IPS-20b (cell line): ENCODE results near the gene LYPD6B.
"Not testable (repeated sequence)": the region's sequence is repeated elsewhere in the genome, so short reads cannot be mapped to it uniquely, and the experiment has no call there.

ENCODE experiments used
- H3K27ac ChIP-seq: one replicate; pipeline ENCODE4 v1.5.1; 2013; ENCODE audit warnings: low read length
- H3K27me3 ChIP-seq: 2 replicates; pipeline ENCODE4 v1.6.1; 2013; ENCODE audit warnings: mild to moderate bottlenecking, low read length, inconsistent platforms; ENCODE audit not compliant: insufficient read depth
- H3K36me3 ChIP-seq: 2 replicates; pipeline ENCODE4 v1.6.1; 2013; ENCODE audit warnings: low read depth, mild to moderate bottlenecking, inconsistent platforms, low read length, moderate library complexity; ENCODE audit not compliant: insufficient read depth
- H3K4me1 ChIP-seq: 2 replicates; pipeline ENCODE4 v1.6.1; 2013; ENCODE audit warnings: mild to moderate bottlenecking, control low read depth, inconsistent platforms, low read length, moderate library complexity; ENCODE audit not compliant: insufficient read depth
- H3K4me3 ChIP-seq: 2 replicates; pipeline ENCODE4 v1.5.1; 2013; ENCODE audit warnings: mild to moderate bottlenecking, low read length, inconsistent platforms
- H3K9ac ChIP-seq: 2 replicates; pipeline ENCODE4 v1.6.1; 2013; ENCODE audit warnings: low read depth, mild to moderate bottlenecking, inconsistent platforms, low read length, moderate library complexity
- H3K9me3 ChIP-seq: 2 replicates; pipeline ENCODE4 v1.6.1; 2013; ENCODE audit warnings: mild to moderate bottlenecking, low read depth, low read length, inconsistent platforms; ENCODE audit not compliant: insufficient read depth

LYPD6B gene

GRCh38 chr2:149226790-149227189 is 188.3 kb downstream of the LYPD6B start:
- peaks cover 11% of the 10 kb centered on the region for H3K4me1 ChIP-seq
- H3K27me3 ChIP-seq: no peaks in the 10 kb centered on the region
- no peak overlapping the region for H3K27ac ChIP-seq
- H3K4me3 ChIP-seq: no peak overlapping the region
- H3K36me3 ChIP-seq: no peaks in the 10 kb centered on the region
- H3K9ac ChIP-seq: no peak overlapping the region
- H3K9me3 ChIP-seq: no peaks in the 10 kb centered on the region

- Histone ChIP-seq H3K27me3 (no peaks in the 10 kb centered on the region), H3K36me3 (no peaks in the 10 kb centered on the region), H3K4me1 (no peaks in the 10 kb centered on the region), H3K4me3 (no peak overlapping the region), H3K9ac (no peak overlapping the region), H3K27ac (no peak overlapping the region), H3K9me3 (no peaks in the 10 kb centered on the region)
Observed at GRCh38 chr2:149235816-149236375, 197.4 kb downstream of the LYPD6B start.

- Histone ChIP-seq H3K4me3 (no peak overlapping the region), H3K9me3 (no peaks in the 10 kb centered on the region), H3K27ac (no peak overlapping the region), H3K9ac (no peak overlapping the region), H3K36me3 (no peaks in the 10 kb centered on the region), H3K27me3 (no peaks in the 10 kb centered on the region), H3K4me1 (no peaks in the 10 kb centered on the region)
Observed at GRCh38 chr2:149236410-149236809, 197.9 kb downstream of the LYPD6B start.

GRCh38 chr2:149246186-149246585 is 207.7 kb downstream of the LYPD6B start:
- no peaks in the 10 kb centered on the region for H3K36me3 ChIP-seq
- no peaks in the 10 kb centered on the region for H3K27me3 ChIP-seq
- H3K9ac ChIP-seq: no peak overlapping the region
- no peaks in the 10 kb centered on the region for H3K9me3 ChIP-seq
- no peak overlapping the region for H3K27ac ChIP-seq
- H3K4me1 ChIP-seq: no peaks in the 10 kb centered on the region
- no peak overlapping the region for H3K4me3 ChIP-seq

- H3K4me1 ChIP-seq, H3K9ac ChIP-seq, H3K36me3 ChIP-seq, H3K4me3 ChIP-seq, H3K9me3 ChIP-seq, H3K27ac ChIP-seq, H3K27me3 ChIP-seq: not testable (repeated sequence)
Observed at GRCh38 chr2:149251436-149251835, 212.9 kb downstream of the LYPD6B start.

- H3K9ac ChIP-seq, H3K27ac ChIP-seq, H3K9me3 ChIP-seq, H3K4me3 ChIP-seq, H3K36me3 ChIP-seq, H3K27me3 ChIP-seq, H3K4me1 ChIP-seq: not testable (repeated sequence)
Observed at GRCh38 chr2:149256877-149257276, 218.4 kb downstream of the LYPD6B start.

GRCh38 chr2:149258531-149258930 is 220.0 kb downstream of the LYPD6B start:
- H3K9me3 ChIP-seq: no peaks in the 10 kb centered on the region
- no peaks in the 10 kb centered on the region for H3K36me3 ChIP-seq
- H3K4me1 ChIP-seq: no peaks in the 10 kb centered on the region
- H3K27me3 ChIP-seq: no peaks in the 10 kb centered on the region
- no peak overlapping the region for H3K4me3 ChIP-seq
- H3K9ac ChIP-seq: no peak overlapping the region
- H3K27ac ChIP-seq: no peak overlapping the region

GRCh38 chr2:149259136-149259535 is 220.6 kb downstream of the LYPD6B start:
- H3K27ac ChIP-seq: no peak overlapping the region
- no peaks in the 10 kb centered on the region for H3K4me1 ChIP-seq
- H3K9me3 ChIP-seq: no peaks in the 10 kb centered on the region
- no peak overlapping the region for H3K9ac ChIP-seq
- no peaks in the 10 kb centered on the region for H3K36me3 ChIP-seq
- no peak overlapping the region for H3K4me3 ChIP-seq
- H3K27me3 ChIP-seq: no peaks in the 10 kb centered on the region

- Histone ChIP-seq H3K4me1 (no peaks in the 10 kb centered on the region), H3K9ac (no peak overlapping the region), H3K27me3 (no peaks in the 10 kb centered on the region), H3K4me3 (no peak overlapping the region), H3K9me3 (no peaks in the 10 kb centered on the region), H3K36me3 (no peaks in the 10 kb centered on the region), H3K27ac (no peak overlapping the region)
Observed at GRCh38 chr2:149261692-149262091, 223.2 kb downstream of the LYPD6B start.
